Mesendoderm (in vitro differentiated cells): ENCODE results near the gene COA6. TPM values are rescaled to one million over a fixed set of nuclear protein-coding genes. Genes with fewer than 3 reads are reported as not detected.
A peak's percentile ranks its signal among the peaks of the same experiment; 100 is the strongest.

Source experiments
- DNase-seq: peaks from one replicate; pipeline ENCODE4 v3.0.0; 2013
- H2AK5ac ChIP-seq: 2 replicates; pipeline ENCODE4 v1.6.1; 2013; ENCODE audit warnings: low read length, inconsistent platforms
- H2BK120ac ChIP-seq: 2 replicates; pipeline ENCODE4 v1.6.1; 2013; ENCODE audit warnings: low read depth, mild to moderate bottlenecking, low read length, moderate library complexity, mixed read lengths
- H2BK15ac ChIP-seq: replicated peaks from 2 replicates; pipeline ENCODE4 v1.6.1; 2013; ENCODE audit warnings: low read depth, mild to moderate bottlenecking, moderate library complexity
- H2BK5ac ChIP-seq: 2 replicates; pipeline ENCODE4 v1.6.1; 2013; ENCODE audit warnings: low read length, inconsistent platforms
- H3K18ac ChIP-seq: 2 replicates; pipeline ENCODE4 v1.6.1; 2013; ENCODE audit warnings: mild to moderate bottlenecking, low read length, mixed read lengths
- H3K23ac ChIP-seq: one replicate; pipeline ENCODE4 v1.6.1; 2013; ENCODE audit warnings: low read length
- H3K27ac ChIP-seq: 2 replicates; pipeline ENCODE4 v1.5.1; 2013; ENCODE audit warnings: low read depth, mild to moderate bottlenecking, inconsistent platforms, low read length, moderate library complexity
- H3K27me3 ChIP-seq: 2 replicates; pipeline ENCODE4 v1.6.1; 2013; ENCODE audit warnings: low read length, control low read depth, mild to moderate bottlenecking, inconsistent platforms; ENCODE audit not compliant: insufficient read depth, poor library complexity
- H3K36me3 ChIP-seq: 2 replicates; pipeline ENCODE4 v1.6.1; 2013; ENCODE audit warnings: low read length, inconsistent platforms; ENCODE audit not compliant: control insufficient read depth, insufficient read depth
- H3K4ac ChIP-seq: one replicate; pipeline ENCODE4 v1.6.1; 2013; ENCODE audit warnings: low read depth, mild to moderate bottlenecking, low read length, moderate library complexity
- H3K4me1 ChIP-seq: 2 replicates; pipeline ENCODE4 v1.6.1; 2013; ENCODE audit warnings: low read depth, low read length, inconsistent platforms; ENCODE audit not compliant: control insufficient read depth
- H3K4me2 ChIP-seq: 2 replicates; pipeline ENCODE4 v1.6.1; 2013; ENCODE audit warnings: low read length
- H3K4me3 ChIP-seq: 2 replicates; pipeline ENCODE4 v1.5.1; 2013; ENCODE audit warnings: mild to moderate bottlenecking, low read length
- H3K56ac ChIP-seq: one replicate; pipeline ENCODE4 v1.6.1; 2013; ENCODE audit warnings: low read length
- H3K79me1 ChIP-seq: 2 replicates; pipeline ENCODE4 v1.6.1; 2013; ENCODE audit warnings: low read length, inconsistent platforms
- H3K79me2 ChIP-seq: 2 replicates; pipeline ENCODE4 v1.6.1; 2013; ENCODE audit warnings: mild to moderate bottlenecking, low read length; ENCODE audit not compliant: control insufficient read depth, insufficient read depth
- H3K9ac ChIP-seq: 2 replicates; pipeline ENCODE4 v1.6.1; 2013; ENCODE audit warnings: low read length, inconsistent platforms
- H4K5ac ChIP-seq: one replicate; pipeline ENCODE4 v1.6.1; 2013; ENCODE audit warnings: low read length
- H4K8ac ChIP-seq: one replicate; pipeline ENCODE4 v1.6.1; 2013; ENCODE audit warnings: low read depth, mild to moderate bottlenecking, control low read depth, low read length, moderate library complexity
- WGBS: extraction: QIAGEN DNeasy Blood & Tissue Kit; methylation state at CpG from one replicate; pipeline ENCODE4 v1.1.7; 2013; ENCODE audit warnings: low lambda C conversion rate, missing lambda C conversion rate; ENCODE audit not compliant: insufficient coverage; ENCODE audit errors: extremely low coverage; 5-methylcytosine and 5-hydroxymethylcytosine counted together
- polyA plus RNA-seq, 2 experiments: library from polyadenylated mRNA; stranded (reverse); fragments of 200-250 nt; gene quantifications; one replicate each; pipeline ENCODE4 v1.2.3, GENCODE V29; 2013

COA6 gene, protein sequence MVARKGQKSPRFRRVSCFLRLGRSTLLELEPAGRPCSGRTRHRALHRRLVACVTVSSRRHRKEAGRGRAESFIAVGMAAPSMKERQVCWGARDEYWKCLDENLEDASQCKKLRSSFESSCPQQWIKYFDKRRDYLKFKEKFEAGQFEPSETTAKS
- polyA plus RNA-seq (2013, experiment 1 of 2) = 59.5 TPM
- 58.5 TPM for polyA plus RNA-seq (2013, experiment 2 of 2)

DNA sequence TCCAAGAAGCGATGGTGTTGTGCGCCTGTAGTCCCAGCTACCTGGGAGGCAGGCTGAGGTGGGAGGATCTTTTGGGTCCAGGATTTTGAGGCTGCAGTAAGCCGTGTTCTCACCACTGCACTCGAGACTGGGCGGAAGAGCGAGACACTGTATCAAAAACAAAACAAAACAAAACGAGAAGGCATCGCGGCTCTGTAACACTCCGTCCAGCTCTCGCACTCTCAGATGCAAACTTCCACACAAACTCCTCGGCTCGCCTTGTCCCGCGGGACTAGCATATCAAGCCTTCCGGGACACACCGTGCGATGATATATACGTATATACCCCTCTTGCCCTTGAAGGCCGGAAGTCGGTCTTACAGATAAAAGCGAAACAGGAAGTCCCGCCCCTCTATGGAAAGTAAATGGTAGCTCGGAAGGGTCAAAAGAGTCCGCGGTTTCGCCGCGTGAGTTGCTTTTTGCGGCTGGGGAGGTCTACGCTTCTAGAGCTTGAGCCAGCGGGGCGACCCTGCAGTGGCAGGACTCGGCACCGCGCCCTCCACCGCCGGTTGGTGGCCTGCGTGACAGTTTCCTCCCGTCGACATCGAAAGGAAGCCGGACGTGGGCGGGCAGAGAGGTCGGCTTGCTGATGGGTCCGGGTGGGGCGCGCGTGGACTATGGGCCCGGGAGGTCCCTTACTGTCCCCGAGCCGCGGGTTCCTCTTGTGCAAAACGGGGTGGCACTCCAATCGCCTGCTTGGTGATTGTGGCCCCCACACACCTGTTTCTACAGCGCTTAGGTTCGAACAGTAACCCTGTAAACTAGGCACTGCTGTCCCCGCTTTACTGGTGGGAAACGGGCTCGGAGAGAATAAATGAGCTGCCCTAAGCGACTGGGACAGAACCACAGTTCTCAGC lies at the start of gene COA6:
COA6 (plus strand) TSS at position 393 of the 895 bp plus-strand sequence; CDS start at position 404, 11 bp downstream.
- H3K23ac ChIP-seq = peak within 1 kb of the TSS; percentile 53
- peak within 1 kb of the TSS; percentile 98 for H3K9ac ChIP-seq
- peak within 1 kb of the TSS; percentile 81 for H2BK5ac ChIP-seq
- H4K8ac ChIP-seq = peak within 1 kb of the TSS; percentile 92
- H3K79me1 ChIP-seq = peaks cover 4% of the 10 kb centered on the region
- peak within 1 kb of the TSS; percentile 75 for H4K5ac ChIP-seq
- H2BK120ac ChIP-seq = no peak within 1 kb of the TSS
- no peak within 1 kb of the TSS for H2BK15ac ChIP-seq
- no peak within 1 kb of the TSS for H2AK5ac ChIP-seq
- no peaks in the 10 kb centered on the region for H3K27me3 ChIP-seq
- no CpG with 5 or more reads among the region's 62 CpGs for WGBS
- H3K4me3 ChIP-seq = peak within 1 kb of the TSS; percentile 97
- DNase-seq = peak; percentile 99
- H3K4ac ChIP-seq = peak within 1 kb of the TSS; percentile 82
- H3K4me1 ChIP-seq = no peaks in the 10 kb centered on the region
- H3K4me2 ChIP-seq = peak within 1 kb of the TSS; percentile 66
- H3K27ac ChIP-seq = peak within 1 kb of the TSS; percentile 87
- peak within 1 kb of the TSS; percentile 15 for H3K18ac ChIP-seq
- peaks cover 2% of the 10 kb centered on the region for H3K36me3 ChIP-seq
- peak within 1 kb of the TSS; percentile 100 for H3K56ac ChIP-seq
- H3K79me2 ChIP-seq = peaks cover 2% of the 10 kb centered on the region

DNA sequence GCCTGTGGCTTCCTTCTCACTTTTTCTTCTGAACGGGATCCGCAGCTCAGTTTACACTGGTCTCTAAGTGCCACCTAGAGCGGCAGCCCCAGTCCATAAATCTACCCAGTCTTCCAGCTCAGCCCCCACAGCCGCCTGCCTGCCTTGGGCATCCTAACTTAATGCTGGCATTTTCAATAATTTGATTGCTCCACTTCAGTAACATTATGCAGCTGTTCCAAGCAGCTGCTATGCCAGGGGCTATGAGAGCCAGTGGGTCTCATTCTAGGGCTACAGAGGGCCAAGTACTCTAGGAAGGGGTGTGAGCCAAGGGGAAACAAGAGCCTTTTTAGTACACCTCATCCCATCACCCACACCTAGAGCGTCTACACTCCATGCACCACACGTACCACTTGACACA lies 48.4 kb upstream of the COA6 start:
- H3K9ac ChIP-seq = no peak overlapping the region
- H3K4ac ChIP-seq = no peak overlapping the region
- H4K5ac ChIP-seq = no peak overlapping the region
- no peak overlapping the region for H2BK15ac ChIP-seq
- H2BK5ac ChIP-seq = no peak overlapping the region
- no peaks in the 10 kb centered on the region for H3K27me3 ChIP-seq
- H3K36me3 ChIP-seq = no peaks in the 10 kb centered on the region
- no peak overlapping the region for H3K23ac ChIP-seq
- H3K4me3 ChIP-seq = no peak overlapping the region
- H3K4me2 ChIP-seq = no peak overlapping the region
- no CpG with 5 or more reads among the region's 6 CpGs for WGBS
- no peak for DNase-seq
- no peak overlapping the region for H2AK5ac ChIP-seq
- H3K4me1 ChIP-seq = no peaks in the 10 kb centered on the region
- no peak overlapping the region for H3K56ac ChIP-seq
- no peaks in the 10 kb centered on the region for H3K79me2 ChIP-seq
- no peak overlapping the region for H3K27ac ChIP-seq
- H2BK120ac ChIP-seq = no peak overlapping the region
- no peak overlapping the region for H3K18ac ChIP-seq
- H4K8ac ChIP-seq = no peak overlapping the region
- H3K79me1 ChIP-seq = no peaks in the 10 kb centered on the region

DNA sequence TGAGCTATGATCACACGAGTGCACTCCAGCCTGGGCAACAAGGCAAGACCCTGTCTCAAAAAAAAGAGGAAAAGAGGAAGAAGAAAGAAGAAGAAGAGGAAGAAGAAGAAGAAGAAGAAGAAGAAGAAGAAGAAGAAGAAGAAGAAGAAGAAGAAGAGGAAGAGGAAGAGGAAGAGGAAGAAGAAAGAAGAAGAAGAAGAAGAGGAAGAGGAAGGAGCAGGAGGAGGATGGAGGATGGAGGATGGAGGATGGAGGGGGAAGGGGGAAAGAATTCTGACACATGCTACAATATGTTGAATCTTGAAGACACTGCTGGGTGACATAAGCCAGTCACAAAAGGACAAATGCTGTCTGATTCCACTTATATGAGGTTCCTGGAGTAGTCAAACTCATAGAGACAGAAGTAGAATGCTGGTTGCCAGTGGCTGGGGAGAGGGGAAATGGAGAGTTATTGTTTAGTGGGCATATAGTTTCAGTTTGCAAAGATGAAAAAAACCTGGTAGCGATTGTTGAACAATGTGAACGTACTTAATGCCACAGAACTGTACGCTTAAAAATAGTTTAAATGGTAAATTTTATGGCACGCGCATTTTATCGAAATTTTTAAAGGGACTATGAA lies 47.3 kb upstream of the COA6 start:
- H2BK120ac ChIP-seq = no peak overlapping the region
- no peak for DNase-seq
- no peak overlapping the region for H2BK5ac ChIP-seq
- no peak overlapping the region for H3K27ac ChIP-seq
- no peaks in the 10 kb centered on the region for H3K4me1 ChIP-seq
- no peak overlapping the region for H3K4ac ChIP-seq
- no CpG with 5 or more reads among the region's 7 CpGs for WGBS
- no peak overlapping the region for H3K23ac ChIP-seq
- H4K5ac ChIP-seq = no peak overlapping the region
- H2AK5ac ChIP-seq = no peak overlapping the region
- H3K18ac ChIP-seq = no peak overlapping the region
- no peaks in the 10 kb centered on the region for H3K79me1 ChIP-seq
- no peak overlapping the region for H4K8ac ChIP-seq
- H2BK15ac ChIP-seq = no peak overlapping the region
- H3K56ac ChIP-seq = no peak overlapping the region
- no peak overlapping the region for H3K4me2 ChIP-seq
- no peak overlapping the region for H3K9ac ChIP-seq
- H3K4me3 ChIP-seq = no peak overlapping the region
- H3K36me3 ChIP-seq = no peaks in the 10 kb centered on the region
- H3K27me3 ChIP-seq = no peaks in the 10 kb centered on the region
- H3K79me2 ChIP-seq = no peaks in the 10 kb centered on the region

DNA sequence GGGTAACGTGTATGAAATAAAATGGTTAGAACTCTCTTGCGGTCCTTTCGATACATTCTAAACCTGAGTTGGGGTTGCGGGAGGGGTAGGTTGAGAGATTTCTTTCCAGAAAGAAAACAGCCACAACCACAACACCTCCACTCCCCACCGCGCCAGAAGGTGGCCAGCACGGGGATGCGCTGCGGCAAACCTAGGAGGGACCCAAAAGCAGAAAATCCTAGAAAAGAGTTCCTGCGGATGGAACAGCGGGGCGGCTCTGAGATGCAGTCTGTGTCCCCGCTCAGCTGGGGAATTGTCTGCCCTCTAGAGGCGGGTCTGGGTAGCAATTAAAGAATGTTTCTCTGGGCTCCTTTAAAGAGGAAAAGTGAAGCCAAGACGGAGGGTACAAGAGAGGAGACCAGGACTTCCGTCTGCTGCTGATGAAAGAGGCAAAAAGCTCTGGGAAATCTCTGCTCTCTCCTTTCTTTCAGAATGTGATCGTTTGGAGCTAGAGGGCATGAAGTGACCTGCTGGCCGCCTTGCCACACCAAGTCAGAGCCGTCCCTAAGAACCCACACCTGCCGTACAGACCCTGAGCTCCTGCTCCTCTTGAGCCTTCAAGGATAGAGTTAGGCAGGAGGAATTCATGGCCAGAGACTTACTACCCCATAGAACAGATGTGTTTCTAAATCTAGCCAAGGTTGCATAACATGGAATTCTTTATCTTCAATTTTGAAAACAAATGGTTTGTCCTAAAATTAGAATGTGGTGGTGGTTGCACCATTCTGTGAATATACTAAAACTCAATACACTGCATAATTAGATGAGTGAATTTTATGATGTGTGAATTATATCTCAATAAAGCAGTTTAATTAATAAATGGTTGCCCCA lies 46.5 kb upstream of the COA6 start:
- no peak overlapping the region for H2BK15ac ChIP-seq
- no peak overlapping the region for H4K8ac ChIP-seq
- H2BK5ac ChIP-seq = no peak overlapping the region
- H3K23ac ChIP-seq = no peak overlapping the region
- H3K9ac ChIP-seq = no peak overlapping the region
- H3K4me1 ChIP-seq = no peaks in the 10 kb centered on the region
- H2AK5ac ChIP-seq = no peak overlapping the region
- H3K56ac ChIP-seq = no peak overlapping the region
- peak; percentile 81 for DNase-seq
- no CpG with 5 or more reads among the region's 20 CpGs for WGBS
- no peaks in the 10 kb centered on the region for H3K79me1 ChIP-seq
- no peak overlapping the region for H3K4ac ChIP-seq
- H3K4me2 ChIP-seq = peak overlapping the region; percentile 14
- H3K79me2 ChIP-seq = no peaks in the 10 kb centered on the region
- no peaks in the 10 kb centered on the region for H3K36me3 ChIP-seq
- no peak overlapping the region for H3K27ac ChIP-seq
- H4K5ac ChIP-seq = no peak overlapping the region
- H2BK120ac ChIP-seq = no peak overlapping the region
- H3K27me3 ChIP-seq = no peaks in the 10 kb centered on the region
- no peak overlapping the region for H3K18ac ChIP-seq
- no peak overlapping the region for H3K4me3 ChIP-seq

DNA sequence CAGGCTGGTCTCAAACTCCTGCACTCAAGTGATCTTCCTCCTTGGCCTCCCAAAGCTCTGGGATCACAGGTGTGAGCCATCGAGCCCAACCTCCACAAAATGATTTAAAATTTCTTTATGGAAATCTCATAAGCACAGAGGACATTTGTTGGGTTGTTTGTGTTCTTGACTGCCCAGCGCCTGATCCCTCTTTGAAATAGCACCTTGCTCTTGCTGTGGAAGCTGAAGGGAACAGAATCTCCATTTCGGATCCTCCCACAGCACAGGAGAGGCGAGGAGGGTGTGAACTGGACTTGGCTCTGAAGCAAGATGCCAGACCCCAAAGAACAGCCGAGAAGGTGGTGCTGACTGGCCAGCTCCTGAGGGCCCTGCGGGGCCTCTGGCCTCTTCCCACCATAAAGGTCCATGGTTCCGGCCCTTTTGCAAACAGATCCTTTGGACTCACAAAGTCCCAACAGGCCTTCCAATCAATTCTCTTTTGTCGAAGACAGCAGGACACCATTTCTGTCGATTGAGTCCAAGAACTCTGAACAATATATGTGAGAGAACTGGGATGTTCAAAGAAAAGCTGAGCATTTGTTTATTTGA lies 45.6 kb upstream of the COA6 start:
- Histone ChIP-seq H3K27ac (no peak overlapping the region), H4K8ac (no peak overlapping the region), H3K79me2 (no peaks in the 10 kb centered on the region), H3K4me3 (no peak overlapping the region), H3K4me1 (no peaks in the 10 kb centered on the region), H3K4ac (no peak overlapping the region), H2BK15ac (no peak overlapping the region), H3K79me1 (no peaks in the 10 kb centered on the region), H3K4me2 (no peak overlapping the region), H3K9ac (no peak overlapping the region), H3K36me3 (no peaks in the 10 kb centered on the region), H2AK5ac (no peak overlapping the region), H4K5ac (no peak overlapping the region), H3K23ac (no peak overlapping the region), H3K56ac (no peak overlapping the region), H3K27me3 (no peaks in the 10 kb centered on the region), H2BK120ac (no peak overlapping the region), H3K18ac (no peak overlapping the region), H2BK5ac (no peak overlapping the region)
- no CpG with 5 or more reads among the region's 9 CpGs for WGBS
- no peak for DNase-seq
